Lower leg skin (tissue), 3 donors: ENCODE data around the gene ST8SIA3.

Source experiments
- CTCF ChIP-seq, 3 donors: fragments of 450-650 bp; IDR thresholded peaks; one replicate each; pipeline ENCODE4 v1.5.1; 2016; ENCODE audit warnings: antibody characterized with exemption in 3 of 3, mild to moderate bottlenecking in 3 of 3, moderate library complexity in 2 of 3
- POLR2A ChIP-seq, 2 donors: fragments of 450-650 bp; IDR thresholded peaks; one replicate each; pipeline ENCODE4 v1.6.1; 2016 to 2017; ENCODE audit warnings: antibody characterized with exemption in 2 of 2, mild to moderate bottlenecking in 1 of 2, moderate library complexity in 1 of 2

GRCh38 chr18:57333940-57334339 is 18.4 kb upstream of the ST8SIA3 start:
- TF ChIP-seq CTCF (IDR thresholded peaks at IDR 0.05) (no peak), POLR2A (IDR thresholded peaks at IDR 0.05) (no peak)
